ENCODE data around the gene IMPACT.

DNA sequence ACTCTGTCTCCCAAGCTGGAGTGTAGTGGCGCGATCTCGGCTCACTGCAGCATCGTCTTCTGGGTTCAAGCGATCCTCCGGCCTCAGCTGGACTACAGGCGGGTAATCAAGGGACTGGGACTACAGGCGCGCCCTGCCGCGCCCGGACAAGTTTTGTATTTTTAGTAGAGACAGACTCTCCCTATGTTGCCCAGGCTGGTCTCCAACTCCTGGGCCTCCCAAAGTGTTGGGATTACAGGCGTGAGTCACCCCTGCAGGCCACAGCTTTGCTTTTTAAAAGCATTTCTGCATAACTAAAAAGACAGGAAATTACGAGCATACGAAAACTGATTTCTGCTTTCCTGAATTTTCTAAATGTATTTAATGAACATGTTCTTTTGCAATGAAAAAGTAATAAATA, 27.9 kb upstream of the IMPACT start:
- TF ChIP-seq, protein P1, sequence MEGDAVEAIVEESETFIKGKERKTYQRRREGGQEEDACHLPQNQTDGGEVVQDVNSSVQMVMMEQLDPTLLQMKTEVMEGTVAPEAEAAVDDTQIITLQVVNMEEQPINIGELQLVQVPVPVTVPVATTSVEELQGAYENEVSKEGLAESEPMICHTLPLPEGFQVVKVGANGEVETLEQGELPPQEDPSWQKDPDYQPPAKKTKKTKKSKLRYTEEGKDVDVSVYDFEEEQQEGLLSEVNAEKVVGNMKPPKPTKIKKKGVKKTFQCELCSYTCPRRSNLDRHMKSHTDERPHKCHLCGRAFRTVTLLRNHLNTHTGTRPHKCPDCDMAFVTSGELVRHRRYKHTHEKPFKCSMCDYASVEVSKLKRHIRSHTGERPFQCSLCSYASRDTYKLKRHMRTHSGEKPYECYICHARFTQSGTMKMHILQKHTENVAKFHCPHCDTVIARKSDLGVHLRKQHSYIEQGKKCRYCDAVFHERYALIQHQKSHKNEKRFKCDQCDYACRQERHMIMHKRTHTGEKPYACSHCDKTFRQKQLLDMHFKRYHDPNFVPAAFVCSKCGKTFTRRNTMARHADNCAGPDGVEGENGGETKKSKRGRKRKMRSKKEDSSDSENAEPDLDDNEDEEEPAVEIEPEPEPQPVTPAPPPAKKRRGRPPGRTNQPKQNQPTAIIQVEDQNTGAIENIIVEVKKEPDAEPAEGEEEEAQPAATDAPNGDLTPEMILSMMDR (IDR thresholded peaks at IDR 0.05) = no peak
- TF ChIP-seq POLR2AphosphoS5 (IDR thresholded peaks at IDR 0.05) (no peak), EP300 (IDR thresholded peaks at IDR 0.05) (no peak), POLR2A (IDR thresholded peaks at IDR 0.05) (no peak)
